ENCODE measurements around the gene ATRN.
"Not testable (repeated sequence)": the region's sequence is repeated elsewhere in the genome, so short reads cannot be mapped to it uniquely, and the experiment has no call there.

Gene ATRN

GRCh38 chr20:3470627-3471396, at the start of gene ATRN:
Gene ATRN (plus strand): TSS chr20:3471018. CDS start chr20:3471108, 90 bp downstream.
- peak; percentile 97 for DNase-seq (ENCODE audit: low read depth, low spot score)

DNA sequence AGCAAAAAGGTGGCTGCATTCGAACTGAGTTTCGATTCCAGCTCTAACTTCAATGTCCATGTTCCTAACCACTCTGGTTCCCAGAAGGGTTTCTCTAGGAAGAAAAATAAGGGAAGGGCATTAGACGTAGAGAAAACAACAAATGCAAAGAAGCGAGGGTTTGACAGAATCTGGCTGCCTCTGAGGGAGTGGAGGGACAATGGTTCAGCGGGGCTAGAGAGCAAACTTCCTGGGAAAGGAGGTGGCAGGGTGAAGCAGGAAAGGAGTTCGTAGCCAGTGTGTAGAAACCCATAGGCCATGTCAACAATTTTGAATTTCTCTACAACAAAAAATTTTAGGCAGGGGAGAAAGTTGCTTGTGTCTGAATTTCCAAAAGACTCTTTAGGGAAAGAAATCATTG, 48.8 kb upstream of the ATRN start:
- DNase-seq (ENCODE audit: low read depth, low spot score): no peak

GRCh38 chr20:3423126-3423525, 47.7 kb upstream of the ATRN start:
- DNase-seq (ENCODE audit: low read depth, low spot score): no peak

DNA sequence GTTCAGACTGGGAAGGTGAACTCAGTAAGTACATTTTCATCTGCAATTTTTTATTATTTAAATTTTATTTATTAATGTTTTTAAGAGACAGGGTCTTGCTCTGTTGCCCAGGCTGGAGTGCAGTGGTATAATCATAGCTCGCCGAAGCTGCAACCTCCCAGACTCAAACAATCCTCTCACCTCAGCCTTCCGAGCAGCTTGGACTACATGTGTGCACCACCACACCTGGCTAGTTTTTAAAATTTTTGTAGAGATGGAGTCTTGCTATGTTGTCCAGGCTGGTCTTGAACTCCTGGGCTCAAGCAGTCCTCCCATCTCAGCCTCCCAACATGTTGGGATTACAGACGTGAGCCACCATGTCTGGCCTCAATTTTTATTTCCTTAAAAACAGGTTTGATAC, 44.1 kb upstream of the ATRN start:
- DNase-seq (ENCODE audit: low read depth, low spot score): not testable (repeated sequence)

- DNase-seq (ENCODE audit: low read depth, low spot score): no peak
These were observed 40.3 kb upstream of the ATRN start for GRCh38 chr20:3430376-3431069.

DNA sequence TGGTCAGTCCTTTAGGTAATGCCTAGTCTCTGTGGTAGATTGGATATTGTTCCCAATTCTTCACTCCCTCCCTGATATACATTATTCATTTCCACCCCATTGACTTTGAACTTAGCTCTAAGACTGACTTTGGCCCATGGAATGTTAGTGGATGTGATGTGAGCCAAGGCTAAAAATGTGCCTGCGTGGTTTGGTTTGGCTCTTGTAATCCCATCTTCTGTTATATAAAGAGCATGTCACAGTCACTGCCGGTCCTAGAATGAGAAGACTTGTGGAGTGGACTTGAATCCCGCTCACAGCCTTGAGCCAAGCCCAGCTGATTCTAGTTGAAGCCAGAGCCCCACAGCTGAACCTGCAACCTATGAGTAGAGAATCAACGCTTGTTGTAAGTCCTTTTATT, 39.7 kb upstream of the ATRN start:
- peak; percentile 80 for DNase-seq (ENCODE audit: low read depth, low spot score)

GRCh38 chr20:3432844-3433243, 38.0 kb upstream of the ATRN start:
- DNase-seq (ENCODE audit: low read depth, low spot score): no peak

GRCh38 chr20:3433744-3434143, 37.1 kb upstream of the ATRN start:
- no peak for DNase-seq (ENCODE audit: low read depth, low spot score)

DNA sequence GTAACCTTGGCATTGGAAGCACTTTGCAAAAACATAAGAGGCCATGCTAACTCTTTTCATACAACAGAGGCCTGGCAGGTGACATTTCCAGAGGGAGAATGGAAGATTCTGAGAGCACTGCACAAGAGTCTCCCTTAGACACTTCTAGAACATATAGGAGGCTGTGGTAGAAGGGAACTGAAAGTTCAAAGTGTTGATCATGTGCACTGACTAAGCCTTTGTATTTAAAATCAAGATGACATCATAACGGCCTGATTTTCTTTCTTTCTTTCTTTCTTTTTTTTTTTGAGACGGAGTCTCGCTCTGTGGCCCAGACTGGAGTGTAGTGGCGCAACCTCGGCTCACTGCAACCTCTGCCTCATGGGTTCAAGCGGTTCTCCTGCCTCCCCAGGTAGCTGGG, 36.6 kb upstream of the ATRN start:
- DNase-seq (ENCODE audit: low read depth, low spot score): no peak

GRCh38 chr20:3436864-3437574, 33.8 kb upstream of the ATRN start:
- no peak for DNase-seq (ENCODE audit: low read depth, low spot score)

DNA sequence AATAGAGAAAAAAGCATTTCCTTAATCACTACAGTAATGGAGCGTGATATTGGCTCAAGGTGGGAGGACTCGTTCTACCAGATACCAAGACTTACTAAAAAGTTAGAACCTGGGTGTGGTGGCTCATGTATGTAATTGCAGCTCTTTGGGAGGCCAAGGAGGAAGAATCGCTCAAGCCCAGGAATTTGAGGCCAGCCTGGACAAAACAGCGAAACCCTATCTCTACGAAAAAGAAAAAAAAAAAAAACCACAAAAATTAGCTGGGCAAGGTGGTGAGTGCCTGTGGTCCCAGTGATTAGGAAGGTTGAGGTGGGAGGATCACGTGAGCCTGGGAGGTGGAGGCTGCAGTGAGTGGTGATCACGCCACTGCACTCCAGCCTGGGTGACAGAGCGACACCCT, 24.0 kb upstream of the ATRN start:
- DNase-seq (ENCODE audit: low read depth, low spot score): no peak

DNA sequence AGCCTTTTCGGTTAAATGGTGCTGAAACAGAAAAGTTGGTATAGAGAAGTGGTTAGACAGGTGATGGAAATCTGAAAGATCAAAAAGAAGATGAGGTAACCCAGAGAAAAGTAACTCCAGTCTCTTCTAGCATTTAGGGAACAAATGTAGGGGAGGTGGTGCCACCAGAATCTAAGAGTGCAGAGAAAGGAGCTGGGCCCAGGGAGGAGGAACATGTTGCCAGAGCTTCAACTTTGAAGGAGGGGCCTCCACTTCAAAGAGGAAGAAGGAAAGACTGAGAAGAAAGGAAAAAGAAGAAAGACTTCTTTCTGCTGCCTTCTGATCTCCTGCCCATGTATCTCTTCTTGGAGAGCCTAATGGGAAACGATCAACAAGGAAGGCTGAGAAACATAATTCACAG, 23.5 kb upstream of the ATRN start:
- DNase-seq (ENCODE audit: low read depth, low spot score): no peak

DNA sequence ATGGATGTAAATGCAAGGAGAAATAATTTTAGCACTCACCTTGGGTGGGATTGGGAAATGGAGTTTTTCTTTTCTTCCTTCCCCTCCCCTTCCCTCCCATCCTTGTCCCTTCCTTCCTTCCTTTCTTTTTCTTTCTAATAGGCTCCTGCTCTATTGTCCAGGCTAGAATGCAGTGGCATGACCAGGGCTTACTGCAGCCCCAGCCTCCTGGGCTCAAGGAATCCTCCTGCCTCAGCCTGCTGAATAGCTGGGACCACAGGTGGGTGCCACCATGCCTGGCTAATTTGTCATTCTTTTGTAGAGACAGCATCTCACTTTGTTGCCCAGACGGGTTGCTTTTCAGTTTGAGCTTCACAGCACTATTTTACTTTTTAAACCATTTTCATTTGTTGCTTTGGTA, 21.5 kb upstream of the ATRN start:
- DNase-seq (ENCODE audit: low read depth, low spot score): no peak

DNA sequence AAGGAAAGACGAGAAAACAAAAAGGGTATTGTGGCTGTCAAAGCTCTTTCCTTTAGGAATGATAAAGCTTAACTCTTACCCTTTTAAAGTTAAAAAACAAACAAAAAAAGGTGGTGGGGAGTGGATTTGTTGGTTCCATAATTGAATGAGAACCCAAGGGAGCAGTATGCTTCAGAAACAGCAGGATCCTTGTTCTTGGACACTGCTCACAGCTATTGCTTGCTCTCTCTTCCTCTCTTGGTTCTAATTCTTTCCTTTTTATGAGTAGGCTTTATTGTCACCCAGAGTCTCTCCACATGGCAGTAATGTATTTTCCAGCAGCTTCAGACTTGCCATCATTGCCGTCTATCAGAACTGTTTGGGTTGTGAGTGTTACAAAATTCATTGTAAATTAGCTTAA, 18.7 kb upstream of the ATRN start:
- no peak for DNase-seq (ENCODE audit: low read depth, low spot score)

- DNase-seq (ENCODE audit: low read depth, low spot score): peak; percentile 34
These were observed 18.1 kb upstream of the ATRN start for GRCh38 chr20:3452690-3453089.

DNA sequence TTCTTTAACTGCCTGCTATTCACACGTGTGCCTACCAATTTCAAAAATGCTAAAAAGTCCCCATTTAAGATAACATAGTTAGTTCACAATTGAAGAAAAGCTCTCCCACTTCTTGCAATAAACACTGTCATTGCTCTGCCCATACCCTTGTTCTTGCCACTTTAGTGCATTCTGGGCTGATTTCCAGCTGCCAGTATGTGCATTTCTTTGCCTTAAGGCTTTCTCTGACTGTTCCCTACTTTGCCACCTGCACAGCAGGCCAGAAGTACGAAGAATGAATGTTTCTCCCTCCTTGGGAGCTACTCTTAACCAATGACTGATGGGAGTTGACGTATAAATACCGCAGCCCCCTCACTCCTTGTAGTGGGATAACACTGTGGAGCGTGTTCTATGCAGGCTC, 16.0 kb upstream of the ATRN start:
- DNase-seq (ENCODE audit: low read depth, low spot score): peak; percentile 43

GRCh38 chr20:3456648-3457047, 14.2 kb upstream of the ATRN start:
- DNase-seq (ENCODE audit: low read depth, low spot score): no peak

GRCh38 chr20:3459881-3460307, 10.9 kb upstream of the ATRN start:
- no peak for DNase-seq (ENCODE audit: low read depth, low spot score)

DNA sequence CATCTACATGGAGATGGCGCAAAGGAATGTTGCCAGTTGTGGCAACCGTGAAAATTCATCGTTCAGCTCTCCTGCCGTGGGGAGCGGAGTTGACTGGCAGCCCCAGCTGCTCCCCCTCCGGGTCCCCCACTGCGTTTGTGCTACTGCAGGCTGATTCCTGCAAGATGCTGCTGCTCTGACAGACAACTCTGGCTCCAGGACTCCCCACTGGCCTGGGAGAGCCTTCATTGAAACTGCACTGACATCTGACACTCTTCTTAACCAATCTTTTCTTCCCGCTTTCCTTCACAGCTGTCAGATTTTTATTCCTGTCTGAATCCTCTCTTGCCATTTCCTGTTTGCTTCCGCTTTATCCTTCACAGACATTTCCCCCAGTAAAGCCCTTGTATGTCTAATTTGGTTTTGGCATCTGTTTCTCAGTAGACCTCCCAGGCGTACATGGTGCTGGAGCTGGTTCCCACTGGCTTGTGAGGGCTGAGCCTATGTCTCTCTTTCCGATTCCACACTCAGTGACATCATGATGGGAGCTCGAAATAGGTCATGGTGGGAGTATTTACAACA, 9.5 kb upstream of the ATRN start:
- DNase-seq (ENCODE audit: low read depth, low spot score): no peak

GRCh38 chr20:3461911-3462677, 8.7 kb upstream of the ATRN start:
- no peak for DNase-seq (ENCODE audit: low read depth, low spot score)

- no peak for DNase-seq (ENCODE audit: low read depth, low spot score)
These were observed 6.7 kb upstream of the ATRN start for GRCh38 chr20:3464166-3464565.

GRCh38 chr20:3465301-3465700, 5.5 kb upstream of the ATRN start:
- DNase-seq (ENCODE audit: low read depth, low spot score): no peak

Measured in astrocyte of the hippocampus (primary cell).